B cell (primary cell): Measurements from ENCODE around the gene MARF1. TPM values are rescaled to one million over a fixed set of nuclear protein-coding genes. Genes with fewer than 3 reads are reported as not detected.

ENCODE experiments used
- ATAC-seq: fragments of 200-7000 bp; cut with Tn5 transposase; one replicate; pipeline ENCODE4 v1.10.0; 2021; ENCODE audit warnings: low read depth, mild to moderate bottlenecking, moderate number of reproducible peaks, moderate library complexity
- CTCF ChIA-PET: fragments of 350-600 bp; sonication (Branson Sonifier 250); formaldehyde crosslinking; loops from one replicate; lab custom pipeline; 2021; ENCODE audit warnings: antibody characterized with exemption, inconsistent platforms; lab: Charles Lee
- POLR2A ChIA-PET: fragments of 350-600 bp; sonication (Branson Sonifier 250); formaldehyde crosslinking; loops from one replicate; lab custom pipeline; 2021; ENCODE audit warnings: antibody characterized with exemption; lab: Charles Lee
- DNase-seq: peaks from one replicate; pipeline ENCODE4 v3.0.0; 2013
- H2AFZ ChIP-seq: 2 replicates; pipeline ENCODE4 v1.6.1; 2012; ENCODE audit warnings: mild to moderate bottlenecking, low read depth, low read length; ENCODE audit not compliant: insufficient read depth, poor library complexity, severe bottlenecking
- H3K27ac ChIP-seq, 2 donors: 1 replicate in 1 of 2; 2 replicates in 1 of 2; pipeline ENCODE4 v1.5.1; 2012 to 2013; ENCODE audit warnings: low read length in 2 of 2, mild to moderate bottlenecking in 2 of 2, moderate library complexity in 1 of 2
- H3K27me3 ChIP-seq, 4 experiments: fragments of 200-600 bp in 1 of 4; sonication (generic) in 1 of 4; replicated peaks in 1 of 4; 1 replicate in 2 of 4; 2 replicates in 2 of 4; pipeline versions ENCODE4 v1.6.1 to v1.7.0; 2013 to 2016; ENCODE audit warnings: low read length in 3 of 4, mild to moderate bottlenecking in 2 of 4, mixed read lengths in 1 of 4, moderate library complexity in 1 of 4; ENCODE audit not compliant: insufficient read depth in 4 of 4, control insufficient read depth in 3 of 4; ENCODE audit errors: control extremely low read depth in 1 of 4
- H3K36me3 ChIP-seq, 2 experiments: replicated peaks in 1 of 2; 1 replicate in 1 of 2; 2 replicates in 1 of 2; pipeline versions ENCODE4 v1.6.1 to v1.7.1; 2013; ENCODE audit warnings: low read length in 1 of 2; ENCODE audit not compliant: insufficient read depth in 2 of 2, control insufficient read depth in 1 of 2; ENCODE audit errors: control extremely low read depth in 1 of 2, extremely low read depth in 1 of 2
- H3K4me1 ChIP-seq, 2 donors: fragments of 200-600 bp in 1 of 2; sonication (generic) in 1 of 2; 1 replicate in 1 of 2; 2 replicates in 1 of 2; pipeline versions ENCODE4 v1.5.1 to v1.6.1; 2013 to 2017; ENCODE audit warnings: low read length in 2 of 2; ENCODE audit not compliant: control insufficient read depth in 2 of 2, insufficient read depth in 2 of 2
- H3K4me2 ChIP-seq: replicated peaks from 2 replicates; pipeline ENCODE3; 2012; ENCODE audit warnings: mild to moderate bottlenecking, low read depth, low read length; ENCODE audit not compliant: poor library complexity, severe bottlenecking
- H3K4me3 ChIP-seq, 5 experiments: fragments of 200-600 bp in 1 of 5; sonication (generic) in 1 of 5; 1 replicate in 3 of 5; 2 replicates in 2 of 5; pipeline versions ENCODE4 v1.5.1 to v1.7.0; 2011 to 2016; ENCODE audit warnings: low read length in 4 of 5, mild to moderate bottlenecking in 4 of 5, low read depth in 2 of 5, control low read depth in 1 of 5, moderate library complexity in 1 of 5; ENCODE audit not compliant: insufficient read depth in 1 of 5; ENCODE audit errors: control extremely low read depth in 1 of 5, extremely low read depth in 1 of 5
- H3K79me2 ChIP-seq: fragments of 200-600 bp; sonication (generic); one replicate; pipeline ENCODE4 v1.6.0; 2016; ENCODE audit warnings: low read length; ENCODE audit not compliant: control insufficient read depth, insufficient read depth
- H3K9ac ChIP-seq: fragments of 200-600 bp; sonication (generic); 2 replicates; pipeline ENCODE4 v1.6.1; 2017; ENCODE audit warnings: mild to moderate bottlenecking, low read length, moderate library complexity
- H3K9me3 ChIP-seq, 3 donors: one replicate each; pipeline versions ENCODE4 v1.6.1 to v1.7.1; 2013; ENCODE audit warnings: low read length in 2 of 3; ENCODE audit not compliant: control insufficient read depth in 2 of 3, insufficient read depth in 1 of 3; ENCODE audit errors: control extremely low read depth in 1 of 3
- H4K20me1 ChIP-seq: 2 replicates; pipeline ENCODE4 v1.6.0; 2012; ENCODE audit warnings: mild to moderate bottlenecking, low read length; ENCODE audit not compliant: insufficient read depth, control insufficient read depth, poor library complexity, severe bottlenecking
- H3K27ac Mint-ChIP-seq: one replicate; pipeline ENCODE4 v1.8.0; 2021; ENCODE audit warnings: mixed read lengths
- H3K27me3 Mint-ChIP-seq: one replicate; pipeline ENCODE4 v1.8.0; 2021; ENCODE audit warnings: mixed read lengths
- H3K4me1 Mint-ChIP-seq: one replicate; pipeline ENCODE4 v1.8.0; 2021; ENCODE audit warnings: mixed read lengths
- H3K4me3 Mint-ChIP-seq: one replicate; pipeline ENCODE4 v1.8.0; 2021; ENCODE audit warnings: mixed read lengths
- H3K9me3 Mint-ChIP-seq: one replicate; pipeline ENCODE4 v1.8.0; 2022; ENCODE audit warnings: mixed read lengths; ENCODE audit not compliant: insufficient read depth
- EZH2 ChIP-seq: IDR thresholded peaks from 2 replicates; pipeline ENCODE4 v1.6.1; 2012; ENCODE audit warnings: borderline replicate concordance, low read depth, mild to moderate bottlenecking, moderate library complexity, low read length; ENCODE audit not compliant: insufficient read depth, poor library complexity, severe bottlenecking
- WGBS: methylation state at CpG from one replicate; pipeline ENCODE4 v1.1.5; 2013; ENCODE audit warnings: missing lambda C conversion rate; ENCODE audit not compliant: insufficient coverage; 5-methylcytosine and 5-hydroxymethylcytosine counted together
- intact Hi-C: fragments of 100-400 bp; cut with micrococcal nuclease; formaldehyde crosslinking; loops from one replicate; pipeline ENCODE4 v1.10.0; 2022
- polyA plus RNA-seq: library from polyadenylated mRNA; depleted of rRNA; stranded (reverse); fragments of >200 nt; gene quantifications from 2 replicates; pipeline ENCODE4 v1.2.3, GENCODE V29; 2012
- total RNA-seq, 2 donors: library from RNA; stranded (reverse); fragments of 120-200 nt in 1 of 2; gene quantifications; 1 replicate in 1 of 2; 2 replicates in 1 of 2; pipeline versions ENCODE4 v1.2.3 to v1.2.4, GENCODE V29; 2013 to 2022
- TF ChIP-seq, protein P1 (sequence below): fragments of 200-600 bp; IDR thresholded peaks from one replicate; pipeline ENCODE4 v1.8.0; 2022; ENCODE audit warnings: antibody characterized with exemption, mild to moderate bottlenecking

Gene MARF1
- total and polyA plus RNA-seq, 2 donors (not counting 1 experiment from before 2014, with no cell fraction given) = 68.0 to 366 TPM

DNA sequence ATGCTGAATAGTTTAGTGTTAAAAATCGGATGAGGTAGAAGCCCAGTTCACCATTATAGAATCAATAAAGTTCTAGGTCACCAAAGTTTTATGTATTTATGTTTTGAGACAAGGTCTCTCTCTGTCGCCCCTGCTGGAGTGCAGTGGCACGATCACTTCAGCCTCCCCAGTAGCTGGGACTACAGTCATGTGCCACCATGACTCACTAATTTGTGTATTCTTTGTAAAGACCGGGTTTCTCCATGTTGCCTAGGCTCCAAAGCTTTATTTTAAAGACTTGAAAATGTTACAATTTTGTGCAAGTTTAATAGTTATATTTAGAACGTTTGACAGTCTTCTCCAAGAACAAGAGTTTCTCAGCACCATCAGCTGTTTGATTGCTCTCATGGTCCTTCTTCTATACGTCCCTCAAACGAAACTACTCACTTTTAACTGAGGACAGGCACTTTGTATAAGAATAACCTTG is 39.2 kb upstream of the MARF1 start:
- Mint-ChIP-seq H3K9me3 (no peaks in the 10 kb centered on the region), H3K4me3 (no peak overlapping the region), H3K27me3 (no peaks in the 10 kb centered on the region), H3K4me1 (peaks cover 5% of the 10 kb centered on the region), H3K27ac (peak overlapping the region; percentile 37)
- POLR2A ChIA-PET = no interaction called here
- 46% methylated on average over 2 of the region's 7 CpGs for WGBS
- intact Hi-C loops = no loop called here
- no peak for TF ChIP-seq EZH2
- TF ChIP-seq, protein P1, sequence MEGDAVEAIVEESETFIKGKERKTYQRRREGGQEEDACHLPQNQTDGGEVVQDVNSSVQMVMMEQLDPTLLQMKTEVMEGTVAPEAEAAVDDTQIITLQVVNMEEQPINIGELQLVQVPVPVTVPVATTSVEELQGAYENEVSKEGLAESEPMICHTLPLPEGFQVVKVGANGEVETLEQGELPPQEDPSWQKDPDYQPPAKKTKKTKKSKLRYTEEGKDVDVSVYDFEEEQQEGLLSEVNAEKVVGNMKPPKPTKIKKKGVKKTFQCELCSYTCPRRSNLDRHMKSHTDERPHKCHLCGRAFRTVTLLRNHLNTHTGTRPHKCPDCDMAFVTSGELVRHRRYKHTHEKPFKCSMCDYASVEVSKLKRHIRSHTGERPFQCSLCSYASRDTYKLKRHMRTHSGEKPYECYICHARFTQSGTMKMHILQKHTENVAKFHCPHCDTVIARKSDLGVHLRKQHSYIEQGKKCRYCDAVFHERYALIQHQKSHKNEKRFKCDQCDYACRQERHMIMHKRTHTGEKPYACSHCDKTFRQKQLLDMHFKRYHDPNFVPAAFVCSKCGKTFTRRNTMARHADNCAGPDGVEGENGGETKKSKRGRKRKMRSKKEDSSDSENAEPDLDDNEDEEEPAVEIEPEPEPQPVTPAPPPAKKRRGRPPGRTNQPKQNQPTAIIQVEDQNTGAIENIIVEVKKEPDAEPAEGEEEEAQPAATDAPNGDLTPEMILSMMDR = peak; percentile 73
- peaks cover 3 to 79% of the 10 kb centered on the region in 2 experiments for H3K36me3 ChIP-seq
- no peak overlapping the region for H2AFZ ChIP-seq
- H3K27me3 ChIP-seq = no peaks in the 10 kb centered on the region
- H3K9me3 ChIP-seq = no peaks in the 10 kb centered on the region
- no peak overlapping the region for H3K4me2 ChIP-seq
- peaks cover 42% of the 10 kb centered on the region for H4K20me1 ChIP-seq
- no peak overlapping the region for H3K4me3 ChIP-seq
- CTCF ChIA-PET = interaction anchor here (0.7 to 1.9 kb wide), 8 partner anchors 13 to 256 kb away, joined by 3 to 6 read pairs (median 4); partner anchors contain the start of gene MARF1
- peaks cover 94% of the 10 kb centered on the region for H3K79me2 ChIP-seq
- ATAC-seq (peak; percentile 61), DNase-seq (peak; percentile 44)
- H3K27ac ChIP-seq = peak overlapping the region in 1 of 2 donors; percentile 3
- H3K4me1 ChIP-seq = no peaks in the 10 kb centered on the region
- no peak overlapping the region for H3K9ac ChIP-seq

DNA sequence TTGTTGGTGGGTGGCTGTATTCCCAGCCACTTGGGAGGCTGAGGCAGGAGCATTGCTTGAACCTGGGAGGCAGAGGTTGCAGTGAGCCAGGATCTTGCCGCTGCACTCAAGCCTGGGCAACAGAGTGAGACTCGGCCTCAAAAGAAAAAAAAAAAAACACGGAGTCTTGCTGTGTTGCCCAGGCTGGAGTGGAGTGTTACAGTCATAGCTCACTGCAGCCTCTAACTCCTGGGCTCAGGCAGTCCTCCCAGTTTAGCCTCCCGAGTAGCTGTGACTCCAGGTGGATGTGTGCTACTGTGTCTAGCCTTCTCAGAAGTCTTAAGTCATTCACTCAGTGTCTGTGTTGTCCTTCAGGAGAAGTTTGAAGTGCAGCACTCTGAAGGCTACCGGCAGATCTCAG is 34.5 kb upstream of the MARF1 start:
- Mint-ChIP-seq H3K4me1 (peaks cover 34% of the 10 kb centered on the region), H3K27me3 (no peaks in the 10 kb centered on the region), H3K27ac (no peak overlapping the region), H3K4me3 (no peak overlapping the region), H3K9me3 (no peaks in the 10 kb centered on the region)
- TF ChIP-seq, protein P1 = no peak
- no peak for TF ChIP-seq EZH2
- Histone ChIP-seq H4K20me1 (peaks cover 19% of the 10 kb centered on the region), H3K27me3 (no peaks in the 10 kb centered on the region), H3K4me1 (peaks cover 16 to 17% of the 10 kb centered on the region in 2 donors), H2AFZ (no peak overlapping the region), H3K27ac (no peak overlapping the region), H3K4me2 (no peak overlapping the region), H3K9ac (no peak overlapping the region), H3K9me3 (no peaks in the 10 kb centered on the region), H3K4me3 (no peak overlapping the region), H3K79me2 (peaks cover 90% of the 10 kb centered on the region), H3K36me3 (peaks cover 0 to 63% of the 10 kb centered on the region in 2 experiments)
- ATAC-seq = no peak
- POLR2A ChIA-PET = no interaction called here
- WGBS = 97% methylated on average over 4 of the region's 5 CpGs
- no peak for DNase-seq
- CTCF ChIA-PET = interaction anchor here (0.6 kb wide), 1 partner anchor 148 kb away, joined by 5 read pairs; no protein-coding TSS in a partner anchor
- intact Hi-C loops = no loop called here
